Epithelial cell of proximal tubule (primary cell): ENCODE measurements around the gene ST7L. TPM values are rescaled to one million over a fixed set of nuclear protein-coding genes. Genes with fewer than 3 reads are reported as not detected.
"Not testable (repeated sequence)": the region's sequence is repeated elsewhere in the genome, so short reads cannot be mapped to it uniquely, and the experiment has no call there.

Experiments
- DNase-seq: peaks from one replicate; pipeline ENCODE4 v3.0.0-alpha.2; 2011; ENCODE audit warnings: low read depth
- H3K4me3 ChIP-seq: 2 replicates; pipeline ENCODE4 v1.5.1; 2011; ENCODE audit warnings: low read depth, mild to moderate bottlenecking, low read length
- CTCF ChIP-seq: conservative IDR thresholded peaks from 2 replicates; pipeline ENCODE4 v1.5.1; 2012; ENCODE audit warnings: low read depth, mild to moderate bottlenecking, low read length
- total RNA-seq: library from RNA; depleted of rRNA; stranded (reverse); fragments of >200 nt; gene quantifications from 2 replicates; pipeline ENCODE4 v1.2.3, GENCODE V29; 2015

The ST7L gene
- total RNA-seq, 1 donor from 2014 or later: 7.4 TPM

GRCh38 chr1:112492076-112492475 lies 126.9 kb downstream of the ST7L start:
- no peak for TF ChIP-seq CTCF
- DNase-seq: no peak
- H3K4me3 ChIP-seq: no peak overlapping the region

- H3K4me3 ChIP-seq: no peak overlapping the region
- no peak for TF ChIP-seq CTCF
- DNase-seq: no peak
Observed at GRCh38 chr1:112488141-112488540, 130.8 kb downstream of the ST7L start.

GRCh38 chr1:112487686-112488085 lies 131.3 kb downstream of the ST7L start:
- not testable (repeated sequence) for H3K4me3 ChIP-seq, DNase-seq

- not testable (repeated sequence) for H3K4me3 ChIP-seq, DNase-seq
Observed at GRCh38 chr1:112486063-112486462, 132.9 kb downstream of the ST7L start.

- H3K4me3 ChIP-seq: no peak overlapping the region
- DNase-seq: no peak
- no peak for TF ChIP-seq CTCF
Observed at GRCh38 chr1:112478314-112478713, 140.6 kb downstream of the ST7L start.

GRCh38 chr1:112477550-112477949 lies 141.4 kb downstream of the ST7L start:
- no peak for TF ChIP-seq CTCF
- no peak overlapping the region for H3K4me3 ChIP-seq
- no peak for DNase-seq

Other genes starting within 250 kb of the ST7L start
- gene CTTNBP2NL, start 222.9 kb downstream of the ST7L start, total RNA-seq: 26.1 and 27.2 TPM in 2 replicates
- 0.80 and 4.8 TPM in 2 replicates for gene WNT2B, start 110.2 kb downstream of the ST7L start, total RNA-seq
- 215 and 311 TPM in 2 replicates for gene CAPZA1, start 691 bp upstream of the ST7L start, total RNA-seq
- gene MOV10, start 55.5 kb upstream of the ST7L start, total RNA-seq: 35.7 and 46.4 TPM in 2 replicates
- 766 and 1,011 TPM in 2 replicates for gene RHOC, start 88.0 kb upstream of the ST7L start, total RNA-seq
- gene PPM1J, start 96.2 kb upstream of the ST7L start, total RNA-seq: 3.2 and 7.7 TPM in 2 replicates